COLO668 (cell line): Measurements from ENCODE around the gene NAXD.
"Not testable (repeated sequence)": the region's sequence is repeated elsewhere in the genome, so short reads cannot be mapped to it uniquely, and the experiment has no call there.

Source experiments
- DNase-seq: peaks from one replicate; lab custom pipeline; 2025; ENCODE audit not compliant: unreplicated experiment; lab: John Stamatoyannopoulos, UW

NAXD gene

GRCh38 chr13:110627761-110628476 is 12.6 kb downstream of the NAXD start:
- no peak for DNase-seq

- no peak for DNase-seq
Observed at GRCh38 chr13:110628477-110628793, 13.1 kb downstream of the NAXD start.

- no peak for DNase-seq
Observed at GRCh38 chr13:110628952-110629701, 13.8 kb downstream of the NAXD start.

GRCh38 chr13:110629735-110630134 is 14.4 kb downstream of the NAXD start:
- DNase-seq = no peak

GRCh38 chr13:110630566-110631119 is 15.3 kb downstream of the NAXD start:
- DNase-seq = no peak

- not testable (repeated sequence) for DNase-seq
Observed at GRCh38 chr13:110632255-110632654, 16.9 kb downstream of the NAXD start.

- no peak for DNase-seq
Observed at GRCh38 chr13:110633776-110634175, 18.4 kb downstream of the NAXD start.

- no peak for DNase-seq
Observed at GRCh38 chr13:110634558-110634957, 19.2 kb downstream of the NAXD start.

GRCh38 chr13:110635405-110636002 is 20.2 kb downstream of the NAXD start:
- DNase-seq = no peak

GRCh38 chr13:110636053-110636475 is 20.7 kb downstream of the NAXD start:
- no peak for DNase-seq

- DNase-seq = peak; percentile 32
Observed at GRCh38 chr13:110636701-110637201, 21.4 kb downstream of the NAXD start.

GRCh38 chr13:110637275-110637674 is 21.9 kb downstream of the NAXD start:
- DNase-seq = no peak

- no peak for DNase-seq
Observed at GRCh38 chr13:110637747-110638146, 22.4 kb downstream of the NAXD start.

- DNase-seq = no peak
Observed at GRCh38 chr13:110638257-110638656, 22.9 kb downstream of the NAXD start.

GRCh38 chr13:110638814-110639806 is 23.8 kb downstream of the NAXD start:
- no peak for DNase-seq

- no peak for DNase-seq
Observed at GRCh38 chr13:110639935-110640334, 24.6 kb downstream of the NAXD start.

- DNase-seq = no peak
Observed at GRCh38 chr13:110640591-110641029, 25.3 kb downstream of the NAXD start.

- no peak for DNase-seq
Observed at GRCh38 chr13:110641055-110642015, 26.0 kb downstream of the NAXD start.

GRCh38 chr13:110642291-110642981 is 27.1 kb downstream of the NAXD start:
- DNase-seq = no peak
